Measurements from ENCODE around the gene ZNF76. TPM values are rescaled to one million over a fixed set of nuclear protein-coding genes. Genes with fewer than 3 reads are reported as not detected.

The ZNF76 gene
- total RNA-seq, 1 donor from 2014 or later = 12.7 TPM

DNA sequence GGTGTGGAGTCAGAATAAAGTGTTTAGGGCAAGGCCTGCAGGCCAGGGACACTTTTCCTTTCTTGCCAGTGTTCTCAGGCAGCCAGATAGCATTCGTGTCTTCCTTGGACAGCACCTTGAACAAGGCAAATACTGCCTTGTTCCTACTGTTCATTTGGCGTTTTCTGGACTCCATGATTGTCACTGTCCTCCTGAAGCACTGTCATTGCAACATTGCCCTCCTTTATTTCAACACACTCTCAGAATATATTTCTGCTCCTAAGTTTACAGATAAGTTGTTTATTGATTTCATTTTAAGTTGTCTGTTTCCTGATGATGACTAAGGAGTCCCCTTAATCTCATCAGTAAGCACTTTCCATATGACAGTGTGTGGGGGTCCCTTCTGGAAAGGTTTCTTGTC, 22.9 kb downstream of the ZNF76 start:
- H3K36me3 Mint-ChIP-seq (ENCODE audit: low read depth, unreplicated experiment) = peaks cover 24% of the 10 kb centered on the region
- H4K20me1 ChIP-seq (ENCODE audit: insufficient read depth, low read length) = peaks cover 3% of the 10 kb centered on the region
- no peak for TF ChIP-seq EZH2 (IDR thresholded peaks at IDR 0.05; ENCODE audit: insufficient read depth, low read length)
- TF ChIP-seq, protein P1, sequence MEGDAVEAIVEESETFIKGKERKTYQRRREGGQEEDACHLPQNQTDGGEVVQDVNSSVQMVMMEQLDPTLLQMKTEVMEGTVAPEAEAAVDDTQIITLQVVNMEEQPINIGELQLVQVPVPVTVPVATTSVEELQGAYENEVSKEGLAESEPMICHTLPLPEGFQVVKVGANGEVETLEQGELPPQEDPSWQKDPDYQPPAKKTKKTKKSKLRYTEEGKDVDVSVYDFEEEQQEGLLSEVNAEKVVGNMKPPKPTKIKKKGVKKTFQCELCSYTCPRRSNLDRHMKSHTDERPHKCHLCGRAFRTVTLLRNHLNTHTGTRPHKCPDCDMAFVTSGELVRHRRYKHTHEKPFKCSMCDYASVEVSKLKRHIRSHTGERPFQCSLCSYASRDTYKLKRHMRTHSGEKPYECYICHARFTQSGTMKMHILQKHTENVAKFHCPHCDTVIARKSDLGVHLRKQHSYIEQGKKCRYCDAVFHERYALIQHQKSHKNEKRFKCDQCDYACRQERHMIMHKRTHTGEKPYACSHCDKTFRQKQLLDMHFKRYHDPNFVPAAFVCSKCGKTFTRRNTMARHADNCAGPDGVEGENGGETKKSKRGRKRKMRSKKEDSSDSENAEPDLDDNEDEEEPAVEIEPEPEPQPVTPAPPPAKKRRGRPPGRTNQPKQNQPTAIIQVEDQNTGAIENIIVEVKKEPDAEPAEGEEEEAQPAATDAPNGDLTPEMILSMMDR (IDR thresholded peaks at IDR 0.05; ENCODE audit: insufficient read depth, low read depth, low read length) = no peak
- H3K4me3 ChIP-seq (ENCODE audit: insufficient read depth, low read depth, low read length) = no peak overlapping the region
- H3K27me3 ChIP-seq (ENCODE audit: insufficient read depth, low read length) = no peaks in the 10 kb centered on the region
- no peak overlapping the region for H2AFZ ChIP-seq (ENCODE audit: low read depth, low read length)
- no peak overlapping the region for H3K4me3 Mint-ChIP-seq (ENCODE audit: unreplicated experiment)
- FAIRE-seq (no peak), DNase-seq (ENCODE audit: low read depth) (no peak)
- no peaks in the 10 kb centered on the region for H3K9me3 Mint-ChIP-seq (ENCODE audit: unreplicated experiment)
- H3K27ac Mint-ChIP-seq (ENCODE audit: unreplicated experiment) = no peak overlapping the region
- H3K9ac ChIP-seq (ENCODE audit: low read length) = no peak overlapping the region
- no peaks in the 10 kb centered on the region for H3K27me3 Mint-ChIP-seq (ENCODE audit: low read depth, unreplicated experiment)
- no peak overlapping the region for H3K27ac ChIP-seq (ENCODE audit: low read depth, low read length)
- H3K36me3 ChIP-seq (ENCODE audit: insufficient read depth, low read length) = peaks cover 21% of the 10 kb centered on the region
- H3K9me3 ChIP-seq (ENCODE audit: insufficient read depth, low read depth, low read length) = no peaks in the 10 kb centered on the region
- no peaks in the 10 kb centered on the region for H3K79me2 ChIP-seq (ENCODE audit: insufficient read depth, low read length)
- no peak overlapping the region for H3K4me2 ChIP-seq (ENCODE audit: low read length)
- peaks cover 4% of the 10 kb centered on the region for H3K4me1 ChIP-seq (ENCODE audit: insufficient read depth, low read length)
- peaks cover 5% of the 10 kb centered on the region for H3K4me1 Mint-ChIP-seq (ENCODE audit: low read depth, unreplicated experiment)

DNA sequence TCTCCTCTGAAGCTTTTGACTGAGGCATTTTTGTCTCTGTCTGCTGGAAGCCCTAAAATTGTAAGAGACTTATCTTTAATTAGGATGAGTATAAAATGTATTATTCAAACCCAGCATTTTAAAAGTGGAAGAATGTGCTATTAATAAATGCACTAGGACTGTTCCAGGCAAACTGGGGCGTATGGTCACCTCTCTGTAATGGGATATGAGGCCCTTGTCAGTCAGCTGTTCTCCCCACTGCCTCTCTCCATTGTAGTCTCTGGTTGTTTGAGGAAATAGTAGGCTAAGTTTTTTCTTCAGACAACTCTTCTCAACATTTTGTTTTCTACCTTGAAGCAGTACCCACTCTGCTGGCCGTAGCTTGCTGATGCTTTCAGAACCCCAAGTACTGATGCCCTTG, 23.8 kb downstream of the ZNF76 start:
- Mint-ChIP-seq H3K4me3 (ENCODE audit: unreplicated experiment) (no peak overlapping the region), H3K36me3 (ENCODE audit: low read depth, unreplicated experiment) (peaks cover 25% of the 10 kb centered on the region), H3K27me3 (ENCODE audit: low read depth, unreplicated experiment) (no peaks in the 10 kb centered on the region), H3K27ac (ENCODE audit: unreplicated experiment) (no peak overlapping the region), H3K9me3 (ENCODE audit: unreplicated experiment) (no peaks in the 10 kb centered on the region), H3K4me1 (ENCODE audit: low read depth, unreplicated experiment) (peaks cover 5% of the 10 kb centered on the region)
- H3K27me3 ChIP-seq (ENCODE audit: insufficient read depth, low read length) = no peaks in the 10 kb centered on the region
- H3K79me2 ChIP-seq (ENCODE audit: insufficient read depth, low read length) = no peaks in the 10 kb centered on the region
- TF ChIP-seq, protein P1 (IDR thresholded peaks at IDR 0.05; ENCODE audit: insufficient read depth, low read depth, low read length) = no peak
- TF ChIP-seq EZH2 (IDR thresholded peaks at IDR 0.05; ENCODE audit: insufficient read depth, low read length) = no peak
- H3K27ac ChIP-seq (ENCODE audit: low read depth, low read length) = no peak overlapping the region
- H3K36me3 ChIP-seq (ENCODE audit: insufficient read depth, low read length) = peaks cover 21% of the 10 kb centered on the region
- no peak for FAIRE-seq
- H3K9ac ChIP-seq (ENCODE audit: low read length) = no peak overlapping the region
- no peak overlapping the region for H3K4me2 ChIP-seq (ENCODE audit: low read length)
- H4K20me1 ChIP-seq (ENCODE audit: insufficient read depth, low read length) = peaks cover 3% of the 10 kb centered on the region
- no peak overlapping the region for H2AFZ ChIP-seq (ENCODE audit: low read depth, low read length)
- H3K9me3 ChIP-seq (ENCODE audit: insufficient read depth, low read depth, low read length) = no peaks in the 10 kb centered on the region
- no peak overlapping the region for H3K4me3 ChIP-seq (ENCODE audit: insufficient read depth, low read depth, low read length)
- no peak for DNase-seq (ENCODE audit: low read depth)
- peaks cover 8% of the 10 kb centered on the region for H3K4me1 ChIP-seq (ENCODE audit: insufficient read depth, low read length)

DNA sequence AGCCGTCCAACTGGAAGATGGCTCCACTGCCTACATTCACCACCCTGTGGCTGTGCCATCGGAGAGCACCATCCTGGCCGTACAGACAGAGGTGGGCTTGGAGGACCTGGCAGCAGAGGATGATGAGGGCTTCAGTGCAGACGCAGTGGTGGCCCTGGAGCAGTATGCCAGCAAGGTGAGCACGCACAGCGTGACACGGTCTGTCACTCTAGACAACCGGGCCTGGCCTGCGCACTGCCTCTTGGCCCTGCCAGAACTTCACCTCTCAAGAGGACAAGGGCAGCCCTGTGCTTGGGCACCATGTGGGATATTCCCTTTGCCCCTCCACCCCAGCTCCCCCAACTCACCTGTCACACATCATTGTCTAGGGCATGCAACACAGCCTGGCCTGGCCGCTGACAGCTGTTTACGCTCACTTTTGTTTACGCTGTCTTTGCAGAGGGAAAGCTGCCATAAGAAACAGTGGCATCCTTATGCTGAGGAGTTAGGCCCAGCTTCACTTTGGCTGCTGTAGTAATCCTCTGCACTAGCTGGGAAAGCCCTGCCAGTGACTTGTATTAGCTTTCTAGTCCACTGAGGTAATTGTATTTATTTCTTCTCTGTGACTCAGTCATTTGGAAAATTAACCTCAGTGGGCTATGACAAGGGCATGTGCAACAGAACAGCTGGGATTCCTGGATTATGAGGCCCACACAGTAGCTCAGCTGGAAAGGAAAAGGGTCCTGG, 28.3 kb downstream of the ZNF76 start:
- H3K9me3 Mint-ChIP-seq (ENCODE audit: unreplicated experiment) = no peaks in the 10 kb centered on the region
- TF ChIP-seq, protein P1 (IDR thresholded peaks at IDR 0.05; ENCODE audit: insufficient read depth, low read depth, low read length) = no peak
- TF ChIP-seq EZH2 (IDR thresholded peaks at IDR 0.05; ENCODE audit: insufficient read depth, low read length) = no peak
- peaks cover 4% of the 10 kb centered on the region for H3K4me1 ChIP-seq (ENCODE audit: insufficient read depth, low read length)
- no peak overlapping the region for H3K4me3 Mint-ChIP-seq (ENCODE audit: unreplicated experiment)
- H3K4me3 ChIP-seq (ENCODE audit: insufficient read depth, low read depth, low read length) = no peak overlapping the region
- H3K27ac ChIP-seq (ENCODE audit: low read depth, low read length) = no peak overlapping the region
- H3K4me1 Mint-ChIP-seq (ENCODE audit: low read depth, unreplicated experiment) = no peaks in the 10 kb centered on the region
- peaks cover 15% of the 10 kb centered on the region for H3K36me3 ChIP-seq (ENCODE audit: insufficient read depth, low read length)
- DNase-seq (ENCODE audit: low read depth) = no peak
- H3K79me2 ChIP-seq (ENCODE audit: insufficient read depth, low read length) = no peaks in the 10 kb centered on the region
- H2AFZ ChIP-seq (ENCODE audit: low read depth, low read length) = no peak overlapping the region
- H3K36me3 Mint-ChIP-seq (ENCODE audit: low read depth, unreplicated experiment) = peaks cover 50% of the 10 kb centered on the region
- H3K9ac ChIP-seq (ENCODE audit: low read length) = no peak overlapping the region
- no peaks in the 10 kb centered on the region for H3K27me3 Mint-ChIP-seq (ENCODE audit: low read depth, unreplicated experiment)
- no peak for FAIRE-seq
- no peak overlapping the region for H3K27ac Mint-ChIP-seq (ENCODE audit: unreplicated experiment)
- no peaks in the 10 kb centered on the region for H3K27me3 ChIP-seq (ENCODE audit: insufficient read depth, low read length)
- H4K20me1 ChIP-seq (ENCODE audit: insufficient read depth, low read length) = no peaks in the 10 kb centered on the region
- no peaks in the 10 kb centered on the region for H3K9me3 ChIP-seq (ENCODE audit: insufficient read depth, low read depth, low read length)
- H3K4me2 ChIP-seq (ENCODE audit: low read length) = no peak overlapping the region
